Medulla oblongata (tissue), 1 donor: ENCODE data around the gene PAN3.
"Not testable (repeated sequence)": the region's sequence is repeated elsewhere in the genome, so short reads cannot be mapped to it uniquely, and the experiment has no call there.

Experiments
- DNase-seq: peaks from one replicate; pipeline ENCODE4 v3.0.0-alpha.2; 2015; ENCODE audit errors: extremely low spot score

Gene PAN3

GRCh38 chr13:28136916-28137315 is 1.4 kb upstream of the PAN3 start:
- DNase-seq = no peak

GRCh38 chr13:28137596-28137995 is 749 bp upstream of the PAN3 start:
- peak; percentile 57 for DNase-seq

DNA sequence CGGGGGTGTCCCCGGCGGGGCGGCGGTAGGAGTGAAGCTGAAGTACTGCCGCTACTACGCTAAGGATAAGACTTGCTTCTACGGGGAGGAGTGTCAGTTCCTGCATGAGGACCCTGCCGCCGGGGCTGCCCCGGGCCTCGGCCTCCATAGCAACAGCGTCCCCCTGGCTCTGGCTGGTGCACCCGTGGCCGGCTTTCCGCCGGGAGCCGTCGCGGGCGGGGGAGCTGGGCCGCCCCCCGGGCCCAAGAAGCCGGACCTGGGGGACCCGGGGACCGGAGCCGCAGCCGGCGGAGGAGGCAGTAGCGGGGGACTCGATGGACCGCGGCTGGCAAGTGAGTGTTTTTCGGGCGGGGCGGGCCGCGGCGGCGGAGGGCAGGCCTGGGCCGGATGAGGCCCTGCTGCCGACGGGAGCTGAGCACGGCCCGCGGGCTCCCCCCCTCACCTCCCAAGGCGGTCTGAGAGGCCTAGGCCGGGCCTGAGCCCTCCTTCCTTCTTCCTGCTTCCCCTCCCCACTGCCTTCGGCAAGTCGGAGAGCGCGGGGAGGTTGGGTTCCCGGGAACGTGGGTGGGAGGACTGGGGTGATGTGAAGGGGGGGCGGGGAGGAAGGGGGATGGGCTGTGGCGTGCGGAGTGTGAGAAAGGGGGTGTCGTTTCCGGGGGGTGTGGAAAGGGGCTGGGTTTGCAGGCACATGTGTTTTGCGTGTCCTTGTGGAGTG is 568 bp downstream of the PAN3 start:
- peak; percentile 77 for DNase-seq

DNA sequence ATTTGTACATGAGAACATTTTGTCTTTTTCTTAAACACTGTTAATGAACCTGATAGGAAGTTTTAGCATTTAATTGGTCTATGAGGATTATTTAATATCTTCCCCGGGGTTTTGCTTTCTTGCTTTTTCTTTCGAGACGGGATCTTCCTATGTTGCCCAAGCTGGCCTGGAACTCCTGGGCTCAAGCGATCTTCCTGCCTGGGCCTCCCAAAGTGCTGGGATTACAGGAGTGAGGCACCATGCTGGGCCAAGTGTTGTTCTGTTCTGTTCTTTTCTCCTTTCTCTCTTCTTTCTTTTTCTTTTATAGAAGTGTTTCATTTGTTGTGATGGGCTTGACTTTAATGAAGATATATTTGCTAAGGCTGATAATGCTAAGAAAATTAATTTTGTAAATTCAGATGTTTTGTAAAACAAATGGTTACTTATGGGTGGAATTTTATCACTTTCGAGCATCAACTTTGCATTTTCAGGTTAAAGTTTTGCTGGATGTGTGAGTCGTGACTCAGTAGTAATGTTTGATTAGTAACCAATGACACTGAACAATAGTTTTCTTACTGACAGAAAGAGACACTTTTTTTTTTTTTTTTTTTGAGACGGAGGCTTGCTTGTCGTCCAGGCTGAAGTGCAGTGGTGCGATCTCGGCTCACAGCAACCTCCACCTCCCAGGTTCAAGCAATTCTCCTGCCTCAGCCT is 2.2 kb downstream of the PAN3 start:
- no peak for DNase-seq

DNA sequence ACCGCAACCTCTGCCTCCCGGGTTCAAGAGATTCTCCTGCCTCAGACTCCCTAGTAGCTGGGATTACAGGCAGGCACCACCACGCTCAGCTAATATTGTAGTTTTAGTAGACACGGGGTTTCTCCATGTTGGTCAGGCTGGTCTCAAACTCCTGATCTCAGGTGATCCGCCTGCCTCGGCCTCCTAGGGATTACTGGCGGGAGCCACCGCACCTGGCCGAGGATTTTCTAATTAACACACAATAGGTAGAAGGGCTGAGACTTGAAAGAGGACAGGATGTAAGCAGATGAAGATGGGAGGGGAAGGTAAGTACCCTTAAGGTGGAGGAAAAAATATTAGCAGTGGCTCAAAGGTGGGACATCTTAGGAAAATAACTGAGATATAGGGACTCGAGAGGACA is 3.2 kb downstream of the PAN3 start:
- not testable (repeated sequence) for DNase-seq

- DNase-seq = no peak
Observed at GRCh38 chr13:28145049-28145448, 6.7 kb downstream of the PAN3 start.

DNA sequence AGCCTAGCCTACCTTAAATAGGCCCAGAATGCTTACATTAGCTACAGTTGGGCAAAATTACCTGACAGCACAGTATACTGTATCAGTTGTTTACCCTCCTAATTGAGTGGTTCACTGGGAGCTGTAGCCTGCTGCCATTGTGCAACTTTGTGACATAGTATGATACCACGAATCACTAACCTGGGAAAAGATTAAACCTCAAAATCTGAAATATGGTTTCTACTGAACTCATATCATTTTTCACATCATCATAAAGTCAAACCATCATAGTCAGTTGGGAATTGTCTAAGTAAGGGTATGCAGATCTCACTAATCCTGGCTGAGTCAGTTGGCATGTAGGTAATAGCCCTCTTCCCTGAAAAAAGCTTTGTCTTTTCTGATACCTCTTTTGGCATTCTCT is 9.2 kb downstream of the PAN3 start:
- DNase-seq = no peak

- no peak for DNase-seq
Observed at GRCh38 chr13:28159057-28159456, 20.7 kb downstream of the PAN3 start.

DNA sequence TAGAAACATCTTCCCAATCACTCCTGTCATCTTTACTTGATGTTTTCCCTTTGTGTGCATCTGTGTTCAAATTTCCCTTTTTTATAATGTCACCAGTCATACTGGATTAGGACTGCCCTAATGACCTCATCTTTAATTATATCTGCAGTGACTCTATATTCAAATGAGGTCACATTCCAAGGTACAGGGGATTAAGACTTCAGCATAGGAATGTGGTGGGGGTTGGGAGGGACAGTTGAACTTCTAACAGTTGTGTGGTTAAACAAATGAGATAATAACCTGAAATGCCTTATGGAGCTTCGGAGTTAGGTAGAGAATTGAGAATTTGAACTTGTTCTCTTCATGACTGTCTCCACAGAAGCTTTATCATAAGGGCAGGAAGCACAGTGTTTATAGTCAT is 23.0 kb downstream of the PAN3 start:
- no peak for DNase-seq

DNA sequence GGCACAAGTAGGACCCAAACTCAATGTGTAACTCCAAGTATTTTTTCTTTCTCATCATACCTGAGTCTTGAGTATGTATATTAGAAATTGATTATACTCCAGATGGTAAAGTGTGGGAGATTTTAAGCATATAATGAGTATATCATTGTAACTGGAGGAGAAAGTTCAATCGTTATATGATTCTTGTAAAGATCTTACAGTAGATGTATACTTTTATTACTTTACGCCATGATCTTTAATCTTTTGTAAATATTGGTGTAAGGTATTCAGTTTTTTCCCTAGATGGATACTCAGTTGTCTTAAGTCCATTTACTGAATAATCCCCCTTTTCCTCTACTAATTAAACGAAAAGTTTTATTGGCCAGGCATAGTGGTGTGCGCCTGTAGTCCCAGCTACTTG is 25.2 kb downstream of the PAN3 start:
- no peak for DNase-seq

GRCh38 chr13:28166257-28166656 is 27.9 kb downstream of the PAN3 start:
- no peak for DNase-seq

GRCh38 chr13:28171266-28171665 is 32.9 kb downstream of the PAN3 start:
- no peak for DNase-seq

- no peak for DNase-seq
Observed at GRCh38 chr13:28172947-28173346, 34.6 kb downstream of the PAN3 start.

GRCh38 chr13:28173793-28174192 is 35.4 kb downstream of the PAN3 start:
- no peak for DNase-seq

GRCh38 chr13:28177327-28177726 is 39.0 kb downstream of the PAN3 start:
- no peak for DNase-seq

DNA sequence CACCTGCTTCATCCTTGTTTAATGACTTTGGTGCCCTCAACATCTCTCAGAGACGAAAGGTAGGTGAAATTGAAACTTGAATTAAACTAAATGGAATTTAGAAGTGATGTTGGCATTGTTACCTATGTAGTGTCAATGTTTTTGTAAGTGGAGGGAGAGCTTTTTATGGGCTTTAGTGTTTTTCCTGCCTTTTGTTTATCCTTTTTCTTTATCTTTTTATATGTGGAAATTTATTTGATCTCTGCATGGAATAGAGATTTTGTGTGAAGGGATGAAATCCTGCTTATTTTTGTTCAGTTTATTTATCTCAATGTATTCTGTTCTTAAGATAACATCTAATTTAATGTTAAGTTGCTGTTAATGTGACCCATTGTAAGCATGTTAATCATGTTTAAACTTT is 39.5 kb downstream of the PAN3 start:
- no peak for DNase-seq

- DNase-seq = no peak
Observed at GRCh38 chr13:28179974-28180373, 41.6 kb downstream of the PAN3 start.

- DNase-seq = no peak
Observed at GRCh38 chr13:28181413-28181812, 43.1 kb downstream of the PAN3 start.

DNA sequence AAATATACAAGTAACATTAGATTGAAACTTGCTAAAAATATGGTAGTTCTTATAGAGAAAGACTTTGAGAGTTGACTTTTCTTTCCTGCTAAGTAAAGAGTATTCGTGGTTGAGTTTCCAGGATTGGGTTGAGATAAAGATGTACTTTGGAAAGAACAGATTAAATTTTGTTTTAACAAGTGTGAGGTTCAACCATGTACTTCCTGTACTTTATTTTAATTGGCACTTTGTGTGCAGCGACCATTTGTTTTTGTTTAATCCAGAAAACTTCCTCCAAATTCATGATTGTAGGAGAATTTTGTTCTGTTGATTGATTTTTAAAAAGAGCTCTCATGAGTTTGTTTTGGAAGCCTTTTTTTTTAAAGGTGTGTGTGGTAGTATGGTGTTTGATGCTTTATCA is 46.9 kb downstream of the PAN3 start:
- DNase-seq = no peak

DNA sequence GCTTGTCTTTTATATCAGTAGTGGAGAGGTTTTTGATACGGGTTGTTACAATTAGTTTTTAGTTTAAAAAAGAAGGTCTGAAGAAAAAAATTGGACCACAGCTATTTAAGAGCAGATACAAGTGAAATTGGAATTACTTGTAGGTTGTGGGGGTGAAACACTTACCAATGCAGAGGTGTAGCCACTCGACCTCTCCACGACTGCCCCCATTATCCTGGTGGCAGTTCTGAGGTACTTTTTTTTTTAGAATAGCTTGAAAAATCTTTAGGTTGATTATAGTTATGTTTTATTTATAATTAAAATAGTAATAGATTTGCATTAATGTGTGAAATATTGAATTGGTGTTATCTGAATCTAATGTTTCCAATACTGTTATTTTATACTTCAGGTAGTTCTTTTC is 60.7 kb downstream of the PAN3 start:
- DNase-seq = no peak

- DNase-seq = no peak
Observed at GRCh38 chr13:28204043-28204442, 65.7 kb downstream of the PAN3 start.

DNA sequence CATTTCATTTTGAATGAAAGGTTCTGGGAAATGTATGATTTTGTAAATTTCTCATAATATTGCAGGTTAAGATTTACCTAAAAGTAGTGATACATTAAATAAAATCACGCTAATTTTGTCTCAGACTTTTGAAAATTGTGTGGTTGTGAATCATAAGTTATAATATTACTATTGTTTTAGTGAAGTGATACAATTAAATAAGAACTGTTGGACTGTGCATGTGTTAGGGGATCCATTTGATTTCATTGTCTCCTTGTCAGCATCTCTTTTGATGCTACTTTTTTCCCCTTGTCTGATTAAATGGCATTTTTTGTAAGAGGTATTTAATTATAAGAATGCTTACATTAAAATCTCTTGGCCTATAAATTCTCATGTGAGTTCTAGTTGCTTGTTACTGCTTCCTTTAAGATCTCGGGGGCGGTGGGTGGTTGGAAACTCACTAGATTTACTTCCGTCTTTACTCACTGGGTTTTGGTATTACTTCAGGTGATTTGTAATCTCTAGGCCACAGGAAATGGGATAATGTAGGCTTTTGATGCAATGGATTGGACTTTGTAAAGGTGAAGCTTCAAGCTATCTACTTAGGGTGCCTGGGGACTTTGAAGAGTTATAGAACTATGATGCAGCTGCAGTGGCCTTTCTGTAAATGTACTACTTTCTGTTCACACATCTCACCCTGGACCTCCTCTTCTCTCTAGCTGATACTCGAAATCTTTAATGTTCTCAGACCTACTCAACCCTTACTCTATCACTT is 66.5 kb downstream of the PAN3 start:
- no peak for DNase-seq

- no peak for DNase-seq
Observed at GRCh38 chr13:28218679-28219078, 80.3 kb downstream of the PAN3 start.
